HepG2 (cell line): ENCODE results near the gene SLC15A3. TPM values are rescaled to one million over a fixed set of nuclear protein-coding genes. Genes with fewer than 3 reads are reported as not detected.

Experiments used
- EZH2 ChIP-seq: conservative IDR thresholded peaks from 2 replicates; pipeline ENCODE4 v1.6.1; 2012; ENCODE audit warnings: mild to moderate bottlenecking, low read depth, low read length, moderate library complexity
- GFI1 ChIP-seq: sonication (generic); formaldehyde crosslinking; IDR thresholded peaks from 2 replicates; pipeline ENCODE4 v1.5.0; 2020; ENCODE audit warnings: missing genetic modification reagents, mild to moderate bottlenecking, borderline replicate concordance
- MTA3 ChIP-seq: sonication (generic); formaldehyde crosslinking; IDR thresholded peaks from 2 replicates; pipeline ENCODE4 v1.4.0; 2020; ENCODE audit warnings: missing genetic modification reagents
- REXO4 ChIP-seq: sonication (generic); formaldehyde crosslinking; IDR thresholded peaks from 2 replicates; pipeline ENCODE4 v1.8.0; 2022; ENCODE audit warnings: missing genetic modification reagents, mild to moderate bottlenecking, borderline replicate concordance
- RXRB ChIP-seq: IDR thresholded peaks from 2 replicates; pipeline ENCODE4 v1.6.1; 2016; ENCODE audit warnings: borderline replicate concordance, missing genetic modification reagents, missing compliant biosample characterization
- SKIL ChIP-seq: sonication (generic); formaldehyde crosslinking; IDR thresholded peaks from 2 replicates; pipeline ENCODE4 v1.8.0; 2022; ENCODE audit warnings: missing genetic modification reagents, mild to moderate bottlenecking, moderate library complexity, borderline replicate concordance
- STAG1 ChIP-seq: sonication (generic); formaldehyde crosslinking; IDR thresholded peaks from 2 replicates; pipeline ENCODE4 v1.4.0; 2020; ENCODE audit warnings: missing genetic modification reagents
- STAT5B ChIP-seq: sonication (generic); formaldehyde crosslinking; IDR thresholded peaks from 2 replicates; pipeline ENCODE4 v1.4.0; 2020; ENCODE audit warnings: missing genetic modification reagents
- XRCC5 ChIP-seq: fragments of 200-400 bp; formaldehyde crosslinking; optimal IDR thresholded peaks from 2 replicates; pipeline ENCODE3; 2017; ENCODE audit warnings: mild to moderate bottlenecking, low read length
- ZNF589 ChIP-seq: sonication (generic); formaldehyde crosslinking; conservative IDR thresholded peaks from 2 replicates; pipeline ENCODE4 v1.8.0; 2022; ENCODE audit warnings: mild to moderate bottlenecking, moderate library complexity, missing genetic modification reagents
- ZNF784 ChIP-seq: sonication (generic); formaldehyde crosslinking; IDR thresholded peaks from 2 replicates; pipeline ENCODE4 v1.5.1; 2020; ENCODE audit warnings: missing genetic modification reagents, mild to moderate bottlenecking, borderline replicate concordance
- polyA plus RNA-seq, 8 experiments: library from polyadenylated mRNA; depleted of rRNA in 3 of 8; stranded (reverse) in 7 of 8; unstranded in 1 of 8; fragments of >200 nt; fragmentation: Illumina TruSeq in 4 of 8; extraction: Trizol in 4 of 8; gene quantifications; 2 replicates each; pipeline versions ENCODE4 v1.2.1 to v1.2.3, GENCODE V29; 2011 to 2016; ENCODE audit warnings: low read depth in 4 of 8, missing spikeins in 1 of 8, mixed read lengths in 1 of 8; ENCODE audit not compliant: insufficient read depth in 1 of 8
- small RNA-seq, 3 experiments: library from RNA; depleted of rRNA; stranded (forward); fragments of <200 nt; gene quantifications; one replicate each; pipeline ENCODE3, GENCODE V24; 2012; ENCODE audit warnings: low read depth in 2 of 3, low replicate concordance in 1 of 3; ENCODE audit not compliant: insufficient read length in 3 of 3, insufficient read depth in 2 of 3
- total RNA-seq, 5 experiments: library from RNA; depleted of rRNA; stranded (reverse); fragments of >200 nt; fragmentation: Illumina TruSeq; extraction: Trizol; gene quantifications; 2 replicates each; pipeline ENCODE4 v1.2.3, GENCODE V29; 2016; ENCODE audit warnings: low read depth in 1 of 5

SLC15A3 gene
- total and polyA plus RNA-seq, 2 of the 13 experiments (the other 11 are each of a cell fraction or from before 2014, with no cell fraction given) = 0.45 to 0.77 TPM

- TF ChIP-seq GFI1 (CRISPR knock-in tag) (no peak), ZNF589 (CRISPR knock-in tag) (no peak), MTA3 (CRISPR knock-in tag) (no peak), SKIL (no peak), ZNF784 (CRISPR knock-in tag) (no peak), REXO4 (CRISPR knock-in tag) (no peak), EZH2 (no peak), STAG1 (peak; percentile 99), XRCC5 (peak; percentile 69), RXRB (peak; percentile 27; the same call in 1 of the 2 replicates), STAT5B (CRISPR knock-in tag) (no peak)
These were observed 64.4 kb downstream of the SLC15A3 start (continued) for GRCh38 chr11:60887556-60887955.

Small RNAs within 50 kb of the gene (small RNA-seq; reads per million reads assigned to genes)
- gene RNU6-933P = 0 to 0.33 (median 0) reads per million in 3 experiments

Other genes with a start within 250 kb of the SLC15A3 start
- gene MS4A18, start 227.5 kb downstream of the SLC15A3 start, total RNA-seq (2016; rRNA removed; fragmentation: Illumina TruSeq; extraction: Trizol) = not detected in 2 replicates
- not detected in 2 replicates for gene MS4A18, start 227.5 kb downstream of the SLC15A3 start, polyA plus RNA-seq (2011; rRNA removed)
- gene MS4A15, start 195.3 kb downstream of the SLC15A3 start, total RNA-seq (2016; rRNA removed; fragmentation: Illumina TruSeq; extraction: Trizol) = not detected in 2 replicates
- gene MS4A15, start 195.3 kb downstream of the SLC15A3 start, polyA plus RNA-seq (2011; rRNA removed) = not detected in 2 replicates
- gene MS4A10, start 166.8 kb downstream of the SLC15A3 start, total RNA-seq (2016; rRNA removed; fragmentation: Illumina TruSeq; extraction: Trizol) = not detected in 2 replicates
- not detected in 2 replicates for gene MS4A10, start 166.8 kb downstream of the SLC15A3 start, polyA plus RNA-seq (2011; rRNA removed)
- gene CCDC86, start 110.1 kb downstream of the SLC15A3 start, total RNA-seq (2016; rRNA removed; fragmentation: Illumina TruSeq; extraction: Trizol) = 37.6 and 46.6 TPM in 2 replicates
- 33.8 and 34.4 TPM in 2 replicates for gene CCDC86, start 110.1 kb downstream of the SLC15A3 start, polyA plus RNA-seq (2011; rRNA removed)
- 1.0 and 2.5 TPM in 2 replicates for gene PTGDR2, start 96.2 kb downstream of the SLC15A3 start, total RNA-seq (2016; rRNA removed; fragmentation: Illumina TruSeq; extraction: Trizol)
- gene PTGDR2, start 96.2 kb downstream of the SLC15A3 start, polyA plus RNA-seq (2011; rRNA removed) = 1.9 and 2.1 TPM in 2 replicates
- not detected in 2 replicates for gene ZP1, start 84.6 kb downstream of the SLC15A3 start, total RNA-seq (2016; rRNA removed; fragmentation: Illumina TruSeq; extraction: Trizol)
- 0.16 and 0.26 TPM in 2 replicates for gene ZP1, start 84.6 kb downstream of the SLC15A3 start, polyA plus RNA-seq (2011; rRNA removed)
- 91.1 and 115 TPM in 2 replicates for gene PRPF19, start 45.6 kb downstream of the SLC15A3 start, total RNA-seq (2016; rRNA removed; fragmentation: Illumina TruSeq; extraction: Trizol)
- 25.0 and 27.4 TPM in 2 replicates for gene PRPF19, start 45.6 kb downstream of the SLC15A3 start, polyA plus RNA-seq (2011; rRNA removed)
- gene TMEM109, start 38.0 kb downstream of the SLC15A3 start, total RNA-seq (2016; rRNA removed; fragmentation: Illumina TruSeq; extraction: Trizol) = 10.7 and 18.0 TPM in 2 replicates
- gene TMEM109, start 38.0 kb downstream of the SLC15A3 start, polyA plus RNA-seq (2011; rRNA removed) = 7.7 and 12.2 TPM in 2 replicates
- 8.4 and 32.9 TPM in 2 replicates for gene TMEM132A, start 27.7 kb downstream of the SLC15A3 start, total RNA-seq (2016; rRNA removed; fragmentation: Illumina TruSeq; extraction: Trizol)
- gene TMEM132A, start 27.7 kb downstream of the SLC15A3 start, polyA plus RNA-seq (2011; rRNA removed) = 11.1 and 22.7 TPM in 2 replicates
- gene CD6, start 19.5 kb upstream of the SLC15A3 start, total RNA-seq (2016; rRNA removed; fragmentation: Illumina TruSeq; extraction: Trizol) = not detected in 2 replicates
- not detected in 2 replicates for gene CD6, start 19.5 kb upstream of the SLC15A3 start, polyA plus RNA-seq (2011; rRNA removed)
- gene CD5, start 150.3 kb upstream of the SLC15A3 start, total RNA-seq (2016; rRNA removed; fragmentation: Illumina TruSeq; extraction: Trizol) = not detected in 2 replicates
- not detected in 2 replicates for gene CD5, start 150.3 kb upstream of the SLC15A3 start, polyA plus RNA-seq (2011; rRNA removed)
- 8.0 and 8.8 TPM in 2 replicates for gene VPS37C, start 209.2 kb upstream of the SLC15A3 start, total RNA-seq (2016; rRNA removed; fragmentation: Illumina TruSeq; extraction: Trizol)
- gene VPS37C, start 209.2 kb upstream of the SLC15A3 start, polyA plus RNA-seq (2011; rRNA removed) = 7.5 and 8.8 TPM in 2 replicates